CD4-positive, alpha-beta T cell (primary cell): Measurements from ENCODE around the gene LCE1E. TPM values are rescaled to one million over a fixed set of nuclear protein-coding genes. Genes with fewer than 3 reads are reported as not detected.

Experiments used
- ATAC-seq: fragments of 200-7000 bp; cut with Tn5 transposase; one replicate; pipeline ENCODE4 v1.10.0; 2022; ENCODE audit warnings: mild to moderate bottlenecking; ENCODE audit not compliant: poor library complexity
- CTCF ChIA-PET: fragments of 350-600 bp; sonication (Branson Sonifier 250); formaldehyde crosslinking; loops from one replicate; lab custom pipeline; 2021; ENCODE audit warnings: antibody characterized with exemption, inconsistent platforms; lab: Charles Lee
- POLR2A ChIA-PET: fragments of 350-600 bp; sonication (Branson Sonifier 250); formaldehyde crosslinking; loops from one replicate; lab custom pipeline; 2021; ENCODE audit warnings: antibody characterized with exemption, inconsistent platforms; lab: Charles Lee
- DNase-seq, 14 experiments: peaks; one replicate each; pipeline ENCODE4 v3.0.0-alpha.2; 2013 to 2020; ENCODE audit warnings: mixed read lengths in 2 of 14
- H3K27ac ChIP-seq, 2 donors: one replicate each; pipeline versions ENCODE4 v1.5.1 to v1.7.0; 2013; ENCODE audit warnings: low read length in 2 of 2, low read depth in 1 of 2, mild to moderate bottlenecking in 1 of 2
- H3K27me3 ChIP-seq, 2 experiments: 1 replicate in 1 of 2; 2 replicates in 1 of 2; pipeline versions ENCODE4 v1.6.1 to v1.7.0; 2013; ENCODE audit warnings: low read length in 2 of 2, control low read depth in 1 of 2, mild to moderate bottlenecking in 1 of 2, moderate library complexity in 1 of 2; ENCODE audit not compliant: insufficient read depth in 2 of 2, control insufficient read depth in 1 of 2
- H3K36me3 ChIP-seq: one replicate; pipeline ENCODE4 v1.6.1; 2013; ENCODE audit warnings: low read length, control low read depth; ENCODE audit not compliant: insufficient read depth
- H3K4me1 ChIP-seq: one replicate; pipeline ENCODE4 v1.6.1; 2013; ENCODE audit warnings: low read length, control low read depth; ENCODE audit not compliant: insufficient read depth
- H3K4me3 ChIP-seq: one replicate; pipeline ENCODE4 v1.5.1; 2013; ENCODE audit warnings: mild to moderate bottlenecking, low read length, moderate library complexity
- H3K9me3 ChIP-seq, 2 experiments: 1 replicate in 1 of 2; 2 replicates in 1 of 2; pipeline versions ENCODE4 v1.6.1 to v1.7.0; 2013; ENCODE audit warnings: low read length in 2 of 2, mild to moderate bottlenecking in 2 of 2, control low read depth in 1 of 2, moderate library complexity in 1 of 2; ENCODE audit not compliant: control insufficient read depth in 1 of 2, insufficient read depth in 1 of 2
- H3K27ac Mint-ChIP-seq: one replicate; pipeline ENCODE4 v1.8.0; 2020; ENCODE audit warnings: mixed read lengths
- H3K27me3 Mint-ChIP-seq: one replicate; pipeline ENCODE4 v1.8.0; 2021; ENCODE audit warnings: mixed read lengths
- H3K36me3 Mint-ChIP-seq: one replicate; pipeline ENCODE4 v1.8.0; 2021; ENCODE audit warnings: low read depth, mixed read lengths
- H3K4me1 Mint-ChIP-seq: one replicate; pipeline ENCODE4 v1.8.0; 2021; ENCODE audit warnings: low read depth, mixed read lengths
- H3K4me3 Mint-ChIP-seq: one replicate; pipeline ENCODE4 v1.8.0; 2020; ENCODE audit warnings: mild to moderate bottlenecking, mixed read lengths
- H3K9me3 Mint-ChIP-seq: one replicate; pipeline ENCODE4 v1.8.0; 2020; ENCODE audit warnings: mixed read lengths
- CTCF ChIP-seq: fragments of 200-600 bp; IDR thresholded peaks from one replicate; pipeline ENCODE4 v1.8.0; 2022; ENCODE audit warnings: antibody characterized with exemption, mild to moderate bottlenecking
- intact Hi-C, 2 experiments: fragments of 100-400 bp; cut with DNase I in 1 of 2; cut with micrococcal nuclease in 1 of 2; formaldehyde crosslinking; loops; one replicate each; pipeline versions ENCODE4 v1.15.1 to v1.9.0; 2023 to 2025; cut with DNase I, micrococcal nuclease
- total RNA-seq, 174 experiments: library from RNA in 2 of 174; stranded (reverse) in 2 of 174; gene quantifications; one replicate each; pipeline ENCODE4 v1.2.3 and lab custom pipeline; 2021 to 2026

Gene LCE1E
- total RNA-seq, 2 experiments from 2014 or later, result not detected

GRCh38 chr1:152811671-152812070 lies 25.6 kb downstream of the LCE1E start, which contains the start of gene LCE1B:
LCE1B (plus strand) TSS chr1:152811971; CDS start chr1:152812447, 476 bp downstream.
- Histone ChIP-seq H3K27ac (no peak within 1 kb of the TSS), H3K4me3 (no peak within 1 kb of the TSS), H3K9me3 (no peaks in the 10 kb centered on the region), H3K27me3 (peaks cover under 1 to 5% of the 10 kb centered on the region in 2 experiments), H3K36me3 (no peaks in the 10 kb centered on the region), H3K4me1 (no peaks in the 10 kb centered on the region)
- DNase-seq, result no peak
- CTCF ChIA-PET, result no interaction called here
- peaks cover 3% of the 10 kb centered on the region for H3K9me3 Mint-ChIP-seq
- no peak within 1 kb of the TSS for H3K27ac Mint-ChIP-seq
- no peak within 1 kb of the TSS for H3K4me3 Mint-ChIP-seq
- ATAC-seq, result no peak
- no peaks in the 10 kb centered on the region for H3K4me1 Mint-ChIP-seq
- intact Hi-C loops, result no loop called here
- peaks cover 27% of the 10 kb centered on the region for H3K27me3 Mint-ChIP-seq
- no peak for TF ChIP-seq CTCF
- POLR2A ChIA-PET, result no interaction called here
- H3K36me3 Mint-ChIP-seq, result no peaks in the 10 kb centered on the region

GRCh38 chr1:152817309-152817708 lies 31.3 kb downstream of the LCE1E start:
- H3K4me1 ChIP-seq, result no peaks in the 10 kb centered on the region
- H3K9me3 Mint-ChIP-seq, result peaks cover 3% of the 10 kb centered on the region
- no peaks in the 10 kb centered on the region for H3K4me1 Mint-ChIP-seq
- peaks cover 24% of the 10 kb centered on the region for H3K27me3 Mint-ChIP-seq
- H3K4me3 ChIP-seq, result no peak overlapping the region
- CTCF ChIA-PET, result no interaction called here
- no peak for TF ChIP-seq CTCF
- no peaks in the 10 kb centered on the region for H3K36me3 Mint-ChIP-seq
- DNase-seq, result no peak
- peaks cover 0 to 3% of the 10 kb centered on the region in 2 experiments for H3K27me3 ChIP-seq
- no peak overlapping the region for H3K27ac Mint-ChIP-seq
- intact Hi-C loops, result no loop called here
- no peaks in the 10 kb centered on the region for H3K36me3 ChIP-seq
- POLR2A ChIA-PET, result no interaction called here
- no peak for ATAC-seq
- no peaks in the 10 kb centered on the region for H3K9me3 ChIP-seq
- H3K27ac ChIP-seq, result no peak overlapping the region
- no peak overlapping the region for H3K4me3 Mint-ChIP-seq

GRCh38 chr1:152823294-152823693 lies 37.2 kb downstream of the LCE1E start:
- no peak overlapping the region for H3K27ac Mint-ChIP-seq
- Histone ChIP-seq H3K27me3 (peaks cover 10 to 11% of the 10 kb centered on the region in 2 experiments), H3K36me3 (no peaks in the 10 kb centered on the region), H3K4me1 (no peaks in the 10 kb centered on the region), H3K4me3 (no peak overlapping the region), H3K27ac (no peak overlapping the region), H3K9me3 (no peaks in the 10 kb centered on the region)
- DNase-seq (no peak), ATAC-seq (no peak)
- ChIA-PET CTCF (no interaction called here), POLR2A (no interaction called here)
- TF ChIP-seq CTCF, result no peak
- no peak overlapping the region for H3K4me3 Mint-ChIP-seq
- intact Hi-C loops, result no loop called here
- H3K4me1 Mint-ChIP-seq, result no peaks in the 10 kb centered on the region
- H3K9me3 Mint-ChIP-seq, result no peaks in the 10 kb centered on the region
- H3K36me3 Mint-ChIP-seq, result no peaks in the 10 kb centered on the region
- H3K27me3 Mint-ChIP-seq, result peaks cover 40% of the 10 kb centered on the region
